ENCODE results near the gene SARNP. TPM values are rescaled to one million over a fixed set of nuclear protein-coding genes. Genes with fewer than 3 reads are reported as not detected.
A peak's percentile ranks its signal among the peaks of the same experiment; 100 is the strongest.
"Not testable (repeated sequence)": the region's sequence is repeated elsewhere in the genome, so short reads cannot be mapped to it uniquely, and the experiment has no call there.

Gene SARNP
- total RNA-seq, 2 experiments from 2014 or later, result 88.3 to 88.6 TPM

- H3K27ac Mint-ChIP-seq, result no peak overlapping the region
- no peak overlapping the region for H3K4me3 Mint-ChIP-seq
- peaks cover 39% of the 10 kb centered on the region for H3K36me3 Mint-ChIP-seq (ENCODE audit: low read depth)
- no peaks in the 10 kb centered on the region for H3K27me3 Mint-ChIP-seq
- DNase-seq, result no peak
- CTCF ChIA-PET, result interaction anchor here (1.3 kb wide), 1 partner anchor 46 kb away, joined by 3 read pairs; the partner anchor contains the start of genes ORMDL2 and SARNP
- peaks cover 9% of the 10 kb centered on the region for H3K4me1 Mint-ChIP-seq
- no peaks in the 10 kb centered on the region for H3K9me3 Mint-ChIP-seq
- POLR2A ChIA-PET, result interaction anchor here (1.2 to 2.4 kb wide), 2 partner anchors 9 to 156 kb away, joined by 3 to 6 read pairs; partner anchors contain the start of gene PYM1
These were observed 45.8 kb downstream of the SARNP start for GRCh38 chr12:55771736-55772135.

DNA sequence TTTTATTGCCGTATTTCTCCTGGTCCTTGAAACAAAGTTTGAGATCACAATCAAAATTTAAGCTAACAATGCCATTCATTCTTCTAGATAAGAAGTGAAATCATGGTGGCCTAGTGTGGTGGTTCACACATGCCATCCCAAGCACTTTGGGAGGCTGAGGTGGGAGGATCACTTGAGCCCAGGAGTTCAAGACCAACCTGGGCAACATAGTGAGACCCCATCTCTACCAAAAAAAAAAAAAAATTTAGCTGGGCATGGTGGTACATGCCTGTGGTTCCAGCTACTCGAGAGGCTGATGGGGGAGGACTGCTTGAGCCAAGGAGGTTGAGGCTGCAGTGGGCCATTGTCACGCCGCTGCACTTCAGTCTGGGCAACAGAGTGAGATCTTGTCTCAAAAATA is 50.4 kb downstream of the SARNP start:
- no peaks in the 10 kb centered on the region for H3K9me3 Mint-ChIP-seq
- ChIA-PET CTCF (no interaction called here), POLR2A (no interaction called here)

GRCh38 chr12:55765736-55766290 is 51.7 kb downstream of the SARNP start:
- H3K4me1 Mint-ChIP-seq, result peaks cover 8% of the 10 kb centered on the region
- POLR2A ChIA-PET, result no interaction called here

More for the DNA sequence above, 50.4 kb downstream of the SARNP start:
- H3K4me3 Mint-ChIP-seq, result no peak overlapping the region
- H3K36me3 Mint-ChIP-seq (ENCODE audit: low read depth), result peaks cover 41% of the 10 kb centered on the region
- no peaks in the 10 kb centered on the region for H3K27me3 Mint-ChIP-seq
- no peak for DNase-seq
- H3K4me1 Mint-ChIP-seq, result peaks cover 3% of the 10 kb centered on the region
- H3K27ac Mint-ChIP-seq, result no peak overlapping the region

DNA sequence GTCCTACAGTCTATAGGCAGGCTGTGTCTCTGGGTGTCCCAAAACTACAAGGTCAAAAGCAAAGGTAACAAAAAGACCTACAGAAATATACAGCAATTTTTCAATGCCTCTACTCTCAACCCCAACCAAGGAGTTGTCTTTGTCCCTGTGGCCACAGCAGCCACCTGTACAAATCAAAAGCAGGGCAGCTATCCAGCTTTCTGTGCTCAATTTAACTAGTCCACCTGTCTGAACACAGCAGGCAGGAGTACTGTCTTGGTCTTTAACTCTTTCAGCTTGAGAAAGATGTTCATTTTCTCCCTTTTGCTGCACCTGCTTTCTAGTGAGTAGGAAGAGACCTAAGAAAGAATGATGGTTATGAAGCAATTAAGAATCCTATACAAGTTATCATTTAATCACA is 54.9 kb downstream of the SARNP start:
- ChIA-PET CTCF (interaction anchor here (0.6 to 1.0 kb wide), 2 partner anchors 24 to 176 kb away, joined by 3 read pairs; no protein-coding TSS in a partner anchor), POLR2A (interaction anchor here (1.7 kb wide), 1 partner anchor 10 kb away, joined by 6 read pairs; no protein-coding TSS in a partner anchor)
- Mint-ChIP-seq H3K27ac (no peak overlapping the region), H3K9me3 (no peaks in the 10 kb centered on the region), H3K4me3 (no peak overlapping the region), H3K36me3 (ENCODE audit: low read depth) (peaks cover 57% of the 10 kb centered on the region), H3K4me1 (peaks cover 14% of the 10 kb centered on the region), H3K27me3 (no peaks in the 10 kb centered on the region)
- DNase-seq, result no peak

More at GRCh38 chr12:55765736-55766290, 51.7 kb downstream of the SARNP start:
- no peaks in the 10 kb centered on the region for H3K9me3 Mint-ChIP-seq
- no peak overlapping the region for H3K27ac Mint-ChIP-seq
- H3K36me3 Mint-ChIP-seq (ENCODE audit: low read depth), result peaks cover 37% of the 10 kb centered on the region
- CTCF ChIA-PET, result interaction anchor here (1.3 to 1.5 kb wide), 2 partner anchors 24 to 52 kb away, joined by 4 read pairs; partner anchors contain the start of genes ORMDL2 and SARNP
- no peaks in the 10 kb centered on the region for H3K27me3 Mint-ChIP-seq
- H3K4me3 Mint-ChIP-seq, result no peak overlapping the region
- no peak for DNase-seq

GRCh38 chr12:55760663-55761062 is 56.9 kb downstream of the SARNP start:
- CTCF ChIA-PET, result interaction anchor here (1.1 kb wide), 2 partner anchors 22 to 30 kb away, joined by 4 read pairs; no protein-coding TSS in a partner anchor
- peaks cover 14% of the 10 kb centered on the region for H3K4me1 Mint-ChIP-seq
- H3K36me3 Mint-ChIP-seq (ENCODE audit: low read depth), result peaks cover 65% of the 10 kb centered on the region
- no peaks in the 10 kb centered on the region for H3K27me3 Mint-ChIP-seq
- H3K9me3 Mint-ChIP-seq, result no peaks in the 10 kb centered on the region
- peak overlapping the region; percentile 64 for H3K27ac Mint-ChIP-seq
- no peak for DNase-seq
- H3K4me3 Mint-ChIP-seq, result no peak overlapping the region
- POLR2A ChIA-PET, result no interaction called here

DNA sequence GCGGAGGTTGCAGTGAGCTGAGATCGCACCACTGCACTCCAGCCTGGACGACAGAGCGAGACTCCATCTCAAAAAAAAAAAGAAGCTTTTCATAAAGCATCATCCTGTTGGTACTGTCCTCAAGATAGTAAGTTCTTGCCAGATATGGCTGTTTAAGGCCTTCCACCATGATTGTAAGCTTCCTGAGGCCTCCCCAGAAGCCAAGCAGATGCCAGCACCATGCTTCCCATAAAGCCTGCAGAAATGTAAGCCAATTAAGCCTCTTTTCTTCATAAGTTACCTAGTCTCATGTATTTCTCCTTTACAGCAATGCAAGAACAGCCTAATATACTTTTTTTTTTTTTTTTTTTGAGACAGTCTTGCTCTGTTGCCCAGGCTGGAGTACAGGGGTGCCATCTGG is 58.9 kb downstream of the SARNP start:
- peaks cover 14% of the 10 kb centered on the region for H3K4me1 Mint-ChIP-seq
- H3K9me3 Mint-ChIP-seq, CTCF ChIA-PET, H3K27ac Mint-ChIP-seq, H3K27me3 Mint-ChIP-seq, H3K4me3 Mint-ChIP-seq, DNase-seq: not testable (repeated sequence)
- POLR2A ChIA-PET, result interaction anchor here (0.7 to 1.6 kb wide), 2 partner anchors 11 to 71 kb away, joined by 3 to 4 read pairs; no protein-coding TSS in a partner anchor
- peaks cover 73% of the 10 kb centered on the region for H3K36me3 Mint-ChIP-seq (ENCODE audit: low read depth)

DNA sequence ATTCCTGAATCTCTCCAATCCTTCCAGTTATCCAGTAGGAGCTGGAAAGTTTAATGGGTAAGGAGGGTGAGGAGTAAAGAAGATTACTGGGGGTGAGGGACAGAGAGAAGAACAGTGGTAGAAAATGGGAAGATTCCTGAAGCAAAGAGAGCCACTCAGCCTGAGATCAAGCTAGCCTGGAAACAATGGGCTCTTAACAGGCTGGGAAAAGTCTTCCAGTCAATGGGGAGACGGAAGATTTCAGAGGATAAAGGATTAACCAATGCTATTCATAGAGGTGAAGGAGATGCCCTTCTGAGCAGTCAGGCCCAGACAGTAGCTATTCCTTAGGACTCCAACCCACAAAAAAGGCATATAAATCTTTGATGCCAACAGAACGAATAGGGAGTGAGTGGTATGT is 59.8 kb downstream of the SARNP start:
- POLR2A ChIA-PET, result interaction anchor here (1.6 to 1.9 kb wide), 2 partner anchors 10 to 72 kb away, joined by 3 to 8 read pairs; no protein-coding TSS in a partner anchor
- DNase-seq, result no peak
- no peaks in the 10 kb centered on the region for H3K9me3 Mint-ChIP-seq
- H3K4me3 Mint-ChIP-seq, result no peak overlapping the region
- CTCF ChIA-PET, result no interaction called here
- peak overlapping the region; percentile 42 for H3K27ac Mint-ChIP-seq
- H3K36me3 Mint-ChIP-seq (ENCODE audit: low read depth), result peaks cover 77% of the 10 kb centered on the region
- H3K27me3 Mint-ChIP-seq, result no peaks in the 10 kb centered on the region
- H3K4me1 Mint-ChIP-seq, result peaks cover 14% of the 10 kb centered on the region

- no peaks in the 10 kb centered on the region for H3K9me3 Mint-ChIP-seq
- no peak for DNase-seq
- peaks cover 2% of the 10 kb centered on the region for H3K4me1 Mint-ChIP-seq
- H3K36me3 Mint-ChIP-seq (ENCODE audit: low read depth), result peaks cover 71% of the 10 kb centered on the region
- H3K4me3 Mint-ChIP-seq, result no peak overlapping the region
- POLR2A ChIA-PET, result interaction anchor here (3.2 kb wide), 1 partner anchor 11 kb away, joined by 12 read pairs; no protein-coding TSS in a partner anchor
- CTCF ChIA-PET, result interaction anchor here (0.8 to 3.1 kb wide), 2 partner anchors 11 to 17 kb away, joined by 3 to 18 read pairs; no protein-coding TSS in a partner anchor
- no peak overlapping the region for H3K27ac Mint-ChIP-seq
- no peaks in the 10 kb centered on the region for H3K27me3 Mint-ChIP-seq
These were observed 62.3 kb downstream of the SARNP start for GRCh38 chr12:55755246-55755645.

- peaks cover 24% of the 10 kb centered on the region for H3K4me1 Mint-ChIP-seq
- CTCF ChIA-PET, result interaction anchor here (0.8 to 3.6 kb wide), 2 partner anchors 11 to 24 kb away, joined by 3 to 22 read pairs; no protein-coding TSS in a partner anchor
These were observed 69.1 kb downstream of the SARNP start for GRCh38 chr12:55748230-55748993.

GRCh38 chr12:55746913-55747231 is 70.7 kb downstream of the SARNP start:
- Mint-ChIP-seq H3K27me3 (peaks cover 7% of the 10 kb centered on the region), H3K9me3 (no peaks in the 10 kb centered on the region), H3K4me1 (peaks cover 33% of the 10 kb centered on the region), H3K27ac (no peak overlapping the region), H3K4me3 (no peak overlapping the region), H3K36me3 (ENCODE audit: low read depth) (peaks cover 14% of the 10 kb centered on the region)
- no peak for DNase-seq
- POLR2A ChIA-PET, result interaction anchor here (0.6 to 3.3 kb wide), 10 partner anchors 9 to 193 kb away, joined by 3 to 19 read pairs (median 4); partner anchors contain the start of genes ORMDL2, PYM1 and SARNP
- CTCF ChIA-PET, result interaction anchor here (0.7 to 3.6 kb wide), 8 partner anchors 9 to 438 kb away, joined by 3 to 22 read pairs (median 4); partner anchors contain the start of genes ORMDL2 and SARNP

More at GRCh38 chr12:55748230-55748993, 69.1 kb downstream of the SARNP start:
- Mint-ChIP-seq H3K27ac (no peak overlapping the region), H3K27me3 (no peaks in the 10 kb centered on the region), H3K9me3 (no peaks in the 10 kb centered on the region), H3K36me3 (ENCODE audit: low read depth) (peaks cover 26% of the 10 kb centered on the region), H3K4me3 (no peak overlapping the region)
- POLR2A ChIA-PET, result interaction anchor here (0.6 to 3.3 kb wide), 4 partner anchors 9 to 38 kb away, joined by 3 to 19 read pairs (median 6); no protein-coding TSS in a partner anchor
- no peak for DNase-seq

DNA sequence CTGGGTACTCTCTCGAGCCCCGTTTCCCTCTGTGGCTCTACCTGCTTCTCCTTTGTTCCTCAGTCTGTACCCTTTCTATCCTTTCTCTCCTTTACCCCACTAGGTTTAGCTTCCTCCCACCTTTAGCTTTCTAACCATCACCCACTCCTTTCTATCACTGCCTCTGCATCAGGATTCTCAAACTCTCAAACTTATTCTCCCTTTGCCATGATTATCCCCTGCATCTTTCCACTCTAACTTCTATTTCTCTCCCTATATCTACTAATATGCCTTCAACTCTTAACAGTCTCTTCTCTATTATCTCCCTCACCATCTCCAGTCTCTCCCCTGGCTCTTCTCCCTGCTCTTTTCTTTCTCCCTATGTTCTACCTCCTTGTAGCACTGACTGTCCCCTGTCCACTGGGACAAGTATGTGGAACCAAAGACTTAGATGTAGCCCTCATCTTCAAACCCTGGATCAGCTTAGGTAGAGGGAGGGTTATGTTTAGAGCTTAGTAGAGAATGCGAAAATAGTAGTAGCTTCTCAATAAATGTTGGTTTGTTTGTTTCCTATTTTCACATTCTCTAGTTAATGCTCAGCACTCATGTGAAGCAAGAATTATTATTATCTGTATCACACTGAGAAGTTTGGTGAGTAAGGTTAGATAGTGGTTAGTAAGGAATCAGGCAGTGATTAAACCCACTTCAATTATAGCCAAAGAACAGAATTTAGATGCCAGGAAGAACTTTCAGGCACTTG is 71.2 kb downstream of the SARNP start:
- Mint-ChIP-seq H3K4me3 (no peak overlapping the region), H3K9me3 (no peaks in the 10 kb centered on the region), H3K4me1 (peaks cover 35% of the 10 kb centered on the region), H3K36me3 (ENCODE audit: low read depth) (peaks cover 13% of the 10 kb centered on the region), H3K27ac (no peak overlapping the region), H3K27me3 (peaks cover 11% of the 10 kb centered on the region)
- ChIA-PET CTCF (interaction anchor here (0.7 to 3.6 kb wide), 8 partner anchors 9 to 438 kb away, joined by 3 to 22 read pairs (median 4); partner anchors contain the start of genes ORMDL2 and SARNP), POLR2A (interaction anchor here (0.9 to 3.3 kb wide), 7 partner anchors 8 to 194 kb away, joined by 3 to 19 read pairs (median 3); partner anchors contain the start of gene PYM1)
- DNase-seq, result no peak
